ENCODE data around the gene FRMD1.
A peak's percentile ranks its signal among the peaks of the same experiment; 100 is the strongest.

Gene FRMD1

DNA sequence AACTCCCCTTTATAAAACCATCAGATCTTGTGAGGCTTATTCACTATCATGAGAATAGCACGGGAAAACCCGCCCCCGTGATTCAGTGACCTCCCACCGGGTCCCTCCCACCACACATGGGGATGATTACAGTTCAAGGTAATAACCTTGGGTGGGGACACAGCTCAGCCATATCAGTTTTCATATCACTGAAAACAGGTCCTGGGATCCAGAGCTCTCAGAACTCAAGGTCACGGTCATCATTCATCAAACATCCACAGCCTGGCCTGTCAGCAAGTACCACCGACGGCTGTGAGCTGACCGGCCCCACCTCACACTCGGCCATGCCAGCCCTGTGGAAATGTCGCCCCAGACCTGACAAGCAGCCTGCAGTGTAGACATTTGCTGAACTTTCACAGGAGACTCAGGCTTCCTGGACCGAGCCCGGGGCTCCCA lies 14.1 kb upstream of the FRMD1 start (continued):
- TF ChIP-seq KLF9 (tag by site-specific recombination; IDR thresholded peaks at IDR 0.05; ENCODE audit: low read depth) = no peak
- TF ChIP-seq, protein P1, sequence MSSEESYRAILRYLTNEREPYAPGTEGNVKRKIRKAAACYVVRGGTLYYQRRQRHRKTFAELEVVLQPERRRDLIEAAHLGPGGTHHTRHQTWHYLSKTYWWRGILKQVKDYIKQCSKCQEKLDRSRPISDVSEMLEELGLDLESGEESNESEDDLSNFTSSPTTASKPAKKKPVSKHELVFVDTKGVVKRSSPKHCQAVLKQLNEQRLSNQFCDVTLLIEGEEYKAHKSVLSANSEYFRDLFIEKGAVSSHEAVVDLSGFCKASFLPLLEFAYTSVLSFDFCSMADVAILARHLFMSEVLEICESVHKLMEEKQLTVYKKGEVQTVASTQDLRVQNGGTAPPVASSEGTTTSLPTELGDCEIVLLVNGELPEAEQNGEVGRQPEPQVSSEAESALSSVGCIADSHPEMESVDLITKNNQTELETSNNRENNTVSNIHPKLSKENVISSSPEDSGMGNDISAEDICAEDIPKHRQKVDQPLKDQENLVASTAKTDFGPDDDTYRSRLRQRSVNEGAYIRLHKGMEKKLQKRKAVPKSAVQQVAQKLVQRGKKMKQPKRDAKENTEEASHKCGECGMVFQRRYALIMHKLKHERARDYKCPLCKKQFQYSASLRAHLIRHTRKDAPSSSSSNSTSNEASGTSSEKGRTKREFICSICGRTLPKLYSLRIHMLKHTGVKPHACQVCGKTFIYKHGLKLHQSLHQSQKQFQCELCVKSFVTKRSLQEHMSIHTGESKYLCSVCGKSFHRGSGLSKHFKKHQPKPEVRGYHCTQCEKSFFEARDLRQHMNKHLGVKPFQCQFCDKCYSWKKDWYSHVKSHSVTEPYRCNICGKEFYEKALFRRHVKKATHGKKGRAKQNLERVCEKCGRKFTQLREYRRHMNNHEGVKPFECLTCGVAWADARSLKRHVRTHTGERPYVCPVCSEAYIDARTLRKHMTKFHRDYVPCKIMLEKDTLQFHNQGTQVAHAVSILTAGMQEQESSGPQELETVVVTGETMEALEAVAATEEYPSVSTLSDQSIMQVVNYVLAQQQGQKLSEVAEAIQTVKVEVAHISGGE (tag by site-specific recombination; conservative IDR thresholded peaks at IDR 0.05; ENCODE audit: low read depth) = no peak
- TF ChIP-seq, protein P2, sequence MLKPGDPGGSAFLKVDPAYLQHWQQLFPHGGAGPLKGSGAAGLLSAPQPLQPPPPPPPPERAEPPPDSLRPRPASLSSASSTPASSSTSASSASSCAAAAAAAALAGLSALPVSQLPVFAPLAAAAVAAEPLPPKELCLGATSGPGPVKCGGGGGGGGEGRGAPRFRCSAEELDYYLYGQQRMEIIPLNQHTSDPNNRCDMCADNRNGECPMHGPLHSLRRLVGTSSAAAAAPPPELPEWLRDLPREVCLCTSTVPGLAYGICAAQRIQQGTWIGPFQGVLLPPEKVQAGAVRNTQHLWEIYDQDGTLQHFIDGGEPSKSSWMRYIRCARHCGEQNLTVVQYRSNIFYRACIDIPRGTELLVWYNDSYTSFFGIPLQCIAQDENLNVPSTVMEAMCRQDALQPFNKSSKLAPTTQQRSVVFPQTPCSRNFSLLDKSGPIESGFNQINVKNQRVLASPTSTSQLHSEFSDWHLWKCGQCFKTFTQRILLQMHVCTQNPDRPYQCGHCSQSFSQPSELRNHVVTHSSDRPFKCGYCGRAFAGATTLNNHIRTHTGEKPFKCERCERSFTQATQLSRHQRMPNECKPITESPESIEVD (tag by site-specific recombination; IDR thresholded peaks at IDR 0.05) = no peak
- TF ChIP-seq ZFP69B (tag by site-specific recombination; IDR thresholded peaks at IDR 0.05) = peak; percentile 51; the same call in 1 of the 2 replicates
- TF ChIP-seq ZNF837 (tag by site-specific recombination; IDR thresholded peaks at IDR 0.05) = no peak
- no peak for TF ChIP-seq ZNF514 (tag by site-specific recombination; IDR thresholded peaks at IDR 0.05)
- TF ChIP-seq ZNF274 (IDR thresholded peaks at IDR 0.05; ENCODE audit: low read length) = no peak
- TF ChIP-seq ZNF274 (tag by site-specific recombination; IDR thresholded peaks at IDR 0.05; ENCODE audit: borderline replicate concordance) = no peak
- no peak for TF ChIP-seq ZNF350 (tag by site-specific recombination; IDR thresholded peaks at IDR 0.05)
- TF ChIP-seq SP7 (tag by site-specific recombination; IDR thresholded peaks at IDR 0.05) = peak; percentile 93
- TF ChIP-seq ZNF16 (tag by site-specific recombination; IDR thresholded peaks at IDR 0.05; ENCODE audit: low read depth) = no peak
- no peak for TF ChIP-seq ZNF416 (tag by site-specific recombination; IDR thresholded peaks at IDR 0.05)
- TF ChIP-seq, protein P3, sequence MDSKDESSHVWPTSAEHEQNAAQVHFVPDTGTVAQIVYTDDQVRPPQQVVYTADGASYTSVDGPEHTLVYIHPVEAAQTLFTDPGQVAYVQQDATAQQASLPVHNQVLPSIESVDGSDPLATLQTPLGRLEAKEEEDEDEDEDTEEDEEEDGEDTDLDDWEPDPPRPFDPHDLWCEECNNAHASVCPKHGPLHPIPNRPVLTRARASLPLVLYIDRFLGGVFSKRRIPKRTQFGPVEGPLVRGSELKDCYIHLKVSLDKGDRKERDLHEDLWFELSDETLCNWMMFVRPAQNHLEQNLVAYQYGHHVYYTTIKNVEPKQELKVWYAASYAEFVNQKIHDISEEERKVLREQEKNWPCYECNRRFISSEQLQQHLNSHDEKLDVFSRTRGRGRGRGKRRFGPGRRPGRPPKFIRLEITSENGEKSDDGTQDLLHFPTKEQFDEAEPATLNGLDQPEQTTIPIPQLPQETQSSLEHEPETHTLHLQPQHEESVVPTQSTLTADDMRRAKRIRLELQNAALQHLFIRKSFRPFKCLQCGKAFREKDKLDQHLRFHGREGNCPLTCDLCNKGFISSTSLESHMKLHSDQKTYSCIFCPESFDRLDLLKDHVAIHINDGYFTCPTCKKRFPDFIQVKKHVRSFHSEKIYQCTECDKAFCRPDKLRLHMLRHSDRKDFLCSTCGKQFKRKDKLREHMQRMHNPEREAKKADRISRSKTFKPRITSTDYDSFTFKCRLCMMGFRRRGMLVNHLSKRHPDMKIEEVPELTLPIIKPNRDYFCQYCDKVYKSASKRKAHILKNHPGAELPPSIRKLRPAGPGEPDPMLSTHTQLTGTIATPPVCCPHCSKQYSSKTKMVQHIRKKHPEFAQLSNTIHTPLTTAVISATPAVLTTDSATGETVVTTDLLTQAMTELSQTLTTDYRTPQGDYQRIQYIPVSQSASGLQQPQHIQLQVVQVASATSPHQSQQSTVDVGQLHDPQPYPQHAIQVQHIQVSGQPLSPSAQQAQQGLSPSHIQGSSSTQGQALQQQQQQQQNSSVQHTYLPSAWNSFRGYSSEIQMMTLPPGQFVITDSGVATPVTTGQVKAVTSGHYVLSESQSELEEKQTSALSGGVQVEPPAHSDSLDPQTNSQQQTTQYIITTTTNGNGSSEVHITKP (tag by site-specific recombination; IDR thresholded peaks at IDR 0.05) = no peak
- no peak for TF ChIP-seq OVOL3 (tag by site-specific recombination; IDR thresholded peaks at IDR 0.05)
- TF ChIP-seq ZNF404 (tag by site-specific recombination; IDR thresholded peaks at IDR 0.05) = no peak
- TF ChIP-seq, protein P4, sequence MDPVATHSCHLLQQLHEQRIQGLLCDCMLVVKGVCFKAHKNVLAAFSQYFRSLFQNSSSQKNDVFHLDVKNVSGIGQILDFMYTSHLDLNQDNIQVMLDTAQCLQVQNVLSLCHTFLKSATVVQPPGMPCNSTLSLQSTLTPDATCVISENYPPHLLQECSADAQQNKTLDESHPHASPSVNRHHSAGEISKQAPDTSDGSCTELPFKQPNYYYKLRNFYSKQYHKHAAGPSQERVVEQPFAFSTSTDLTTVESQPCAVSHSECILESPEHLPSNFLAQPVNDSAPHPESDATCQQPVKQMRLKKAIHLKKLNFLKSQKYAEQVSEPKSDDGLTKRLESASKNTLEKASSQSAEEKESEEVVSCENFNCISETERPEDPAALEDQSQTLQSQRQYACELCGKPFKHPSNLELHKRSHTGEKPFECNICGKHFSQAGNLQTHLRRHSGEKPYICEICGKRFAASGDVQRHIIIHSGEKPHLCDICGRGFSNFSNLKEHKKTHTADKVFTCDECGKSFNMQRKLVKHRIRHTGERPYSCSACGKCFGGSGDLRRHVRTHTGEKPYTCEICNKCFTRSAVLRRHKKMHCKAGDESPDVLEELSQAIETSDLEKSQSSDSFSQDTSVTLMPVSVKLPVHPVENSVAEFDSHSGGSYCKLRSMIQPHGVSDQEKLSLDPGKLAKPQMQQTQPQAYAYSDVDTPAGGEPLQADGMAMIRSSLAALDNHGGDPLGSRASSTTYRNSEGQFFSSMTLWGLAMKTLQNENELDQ (tag by site-specific recombination; IDR thresholded peaks at IDR 0.05; ENCODE audit: low read depth) = no peak
- TF ChIP-seq HOXD13 (CRISPR knock-in tag; IDR thresholded peaks at IDR 0.05; ENCODE audit: borderline replicate concordance) = no peak
- no peak for TF ChIP-seq ZNF658 (tag by site-specific recombination; IDR thresholded peaks at IDR 0.05)
- no peak for TF ChIP-seq SCRT1 (tag by site-specific recombination; IDR thresholded peaks at IDR 0.05; ENCODE audit: borderline replicate concordance)
- TF ChIP-seq SP3 (tag by site-specific recombination; IDR thresholded peaks at IDR 0.05) = no peak
- TF ChIP-seq ZNF433 (tag by site-specific recombination; IDR thresholded peaks at IDR 0.05; ENCODE audit: low read depth) = no peak
- no peak for TF ChIP-seq ZNF2 (tag by site-specific recombination; IDR thresholded peaks at IDR 0.05)
- TF ChIP-seq ZNF530 (tag by site-specific recombination; IDR thresholded peaks at IDR 0.05; ENCODE audit: low read depth) = no peak
- TF ChIP-seq, protein P5, sequence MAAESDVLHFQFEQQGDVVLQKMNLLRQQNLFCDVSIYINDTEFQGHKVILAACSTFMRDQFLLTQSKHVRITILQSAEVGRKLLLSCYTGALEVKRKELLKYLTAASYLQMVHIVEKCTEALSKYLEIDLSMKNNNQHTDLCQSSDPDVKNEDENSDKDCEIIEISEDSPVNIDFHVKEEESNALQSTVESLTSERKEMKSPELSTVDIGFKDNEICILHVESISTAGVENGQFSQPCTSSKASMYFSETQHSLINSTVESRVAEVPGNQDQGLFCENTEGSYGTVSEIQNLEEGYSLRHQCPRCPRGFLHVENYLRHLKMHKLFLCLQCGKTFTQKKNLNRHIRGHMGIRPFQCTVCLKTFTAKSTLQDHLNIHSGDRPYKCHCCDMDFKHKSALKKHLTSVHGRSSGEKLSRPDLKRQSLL (tag by site-specific recombination; IDR thresholded peaks at IDR 0.05) = no peak
- TF ChIP-seq, protein P6, sequence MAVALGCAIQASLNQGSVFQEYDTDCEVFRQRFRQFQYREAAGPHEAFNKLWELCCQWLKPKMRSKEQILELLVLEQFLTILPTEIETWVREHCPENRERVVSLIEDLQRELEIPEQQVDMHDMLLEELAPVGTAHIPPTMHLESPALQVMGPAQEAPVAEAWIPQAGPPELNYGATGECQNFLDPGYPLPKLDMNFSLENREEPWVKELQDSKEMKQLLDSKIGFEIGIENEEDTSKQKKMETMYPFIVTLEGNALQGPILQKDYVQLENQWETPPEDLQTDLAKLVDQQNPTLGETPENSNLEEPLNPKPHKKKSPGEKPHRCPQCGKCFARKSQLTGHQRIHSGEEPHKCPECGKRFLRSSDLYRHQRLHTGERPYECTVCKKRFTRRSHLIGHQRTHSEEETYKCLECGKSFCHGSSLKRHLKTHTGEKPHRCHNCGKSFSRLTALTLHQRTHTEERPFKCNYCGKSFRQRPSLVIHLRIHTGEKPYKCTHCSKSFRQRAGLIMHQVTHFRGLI (tag by site-specific recombination; IDR thresholded peaks at IDR 0.05) = no peak
- TF ChIP-seq ZNF24 (tag by site-specific recombination; IDR thresholded peaks at IDR 0.05) = no peak
- no peak for TF ChIP-seq ZNF664 (tag by site-specific recombination; IDR thresholded peaks at IDR 0.05)
- TF ChIP-seq ZNF555 (tag by site-specific recombination; conservative IDR thresholded peaks at IDR 0.05) = no peak
